ENCODE measurements around the gene RAB11A.

- TF ChIP-seq ELK1 (CRISPR knock-in tag; IDR thresholded peaks at IDR 0.05) (no peak), TCF15 (CRISPR knock-in tag; IDR thresholded peaks at IDR 0.05) (no peak), TBL1XR1 (IDR thresholded peaks at IDR 0.05; ENCODE audit: low read length in 2 of 2) (no peak), CBX8 (IDR thresholded peaks at IDR 0.05; ENCODE audit: borderline replicate concordance, extremely low read depth, low read depth, low read length, poor library complexity, severe bottlenecking) (no peak), MEF2D (tag; conservative IDR thresholded peaks at IDR 0.05; ENCODE audit: low read depth) (peak; percentile 90), POLR2AphosphoS5 (IDR thresholded peaks at IDR 0.05; ENCODE audit: control insufficient read depth, insufficient read depth, low read depth, low read length) (no peak), MECOM (CRISPR knock-in tag; IDR thresholded peaks at IDR 0.05) (no peak), THRA (IDR thresholded peaks at IDR 0.05) (no peak), CTCF (IDR thresholded peaks at IDR 0.05 in 2 of 3, conservative IDR thresholded peaks at IDR 0.05 in 1 of 3; ENCODE audit: insufficient read depth in 2 of 3, low read depth in 1 of 3, low read length in 3 of 3) (0 out of 6 replicates have a peak, but pooled peaks of 1 of the 3 experiments have one; percentile 0), HLTF (IDR thresholded peaks at IDR 0.05) (peak; percentile 84), SMAD3 (CRISPR knock-in tag; conservative IDR thresholded peaks at IDR 0.05) (no peak), NFYB (IDR thresholded peaks at IDR 0.05; ENCODE audit: extremely low read depth, insufficient read length) (no peak), CCNT2 (IDR thresholded peaks at IDR 0.05; ENCODE audit: borderline replicate concordance, extremely low read depth, insufficient read length, low read depth, low read length) (no peak)
These were observed 31.7 kb upstream of the RAB11A start for GRCh38 chr15:65837301-65838294.

Measured in K562 (cell line).